ENCODE results near the gene WDR54. TPM values are rescaled to one million over a fixed set of nuclear protein-coding genes. Genes with fewer than 3 reads are reported as not detected.
A peak's percentile ranks its signal among the peaks of the same experiment; 100 is the strongest.

Gene WDR54
- total and polyA plus RNA-seq, 8 donors = 3.1 to 22.8 (median 4.0) TPM

DNA sequence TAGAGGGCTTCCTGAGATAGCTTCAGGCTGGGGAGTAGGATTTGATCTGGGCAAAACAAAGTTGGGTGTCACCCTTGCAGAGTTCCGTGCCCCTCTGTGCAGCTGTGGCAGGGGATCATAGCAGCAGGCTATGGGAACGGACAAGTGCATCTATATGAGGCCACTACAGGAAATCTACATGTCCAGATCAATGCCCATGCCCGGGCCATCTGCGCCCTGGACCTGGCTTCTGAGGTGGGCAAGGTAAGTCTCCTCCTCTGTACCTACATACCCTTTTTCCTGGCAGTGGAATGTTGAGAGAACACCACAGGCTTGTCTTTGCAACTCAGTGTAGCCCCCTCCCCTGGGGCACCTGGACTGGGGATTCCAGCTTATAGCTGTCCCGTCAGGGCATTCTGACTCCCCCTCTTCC, 3.5 kb downstream of the WDR54 start:
- WGBS, 2 donors = 72 to 79% methylated on average over 5 of the region's 5 CpGs
- Histone ChIP-seq H3K27me3 (no peaks in the 10 kb centered on the region), H3K4me3 (no peak overlapping the region), H3K9me3 (no peaks in the 10 kb centered on the region), H3K27ac (no peak overlapping the region), H3K36me3 (peaks cover 3 to 35% (median 19%) of the 10 kb centered on the region in 3 donors), H3K4me1 (peaks cover 0 to 4% (median 0%) of the 10 kb centered on the region in 3 donors)
- TF ChIP-seq CTCF (IDR thresholded peaks at IDR 0.05) = no peak
- no peak for DNase-seq
- FAIRE-seq = no peak
- intact Hi-C loops (cut with DNase I) = no loop called here
- ATAC-seq = no peak

GRCh38 chr2:74425523-74425922, 4.0 kb downstream of the WDR54 start:
- Histone ChIP-seq H3K27ac (no peak overlapping the region), H3K27me3 (no peaks in the 10 kb centered on the region), H3K4me1 (peaks cover 0 to 3% (median 0%) of the 10 kb centered on the region in 3 donors), H3K9me3 (no peaks in the 10 kb centered on the region), H3K36me3 (peaks cover 3 to 41% (median 19%) of the 10 kb centered on the region in 3 donors), H3K4me3 (no peak overlapping the region)
- WGBS, 2 donors = 83 to 87% methylated on average over 7 of the region's 7 CpGs
- DNase-seq = no peak
- intact Hi-C loops (cut with DNase I) = no loop called here
- no peak for ATAC-seq
- FAIRE-seq = no peak
- TF ChIP-seq CTCF (IDR thresholded peaks at IDR 0.05) = no peak

DNA sequence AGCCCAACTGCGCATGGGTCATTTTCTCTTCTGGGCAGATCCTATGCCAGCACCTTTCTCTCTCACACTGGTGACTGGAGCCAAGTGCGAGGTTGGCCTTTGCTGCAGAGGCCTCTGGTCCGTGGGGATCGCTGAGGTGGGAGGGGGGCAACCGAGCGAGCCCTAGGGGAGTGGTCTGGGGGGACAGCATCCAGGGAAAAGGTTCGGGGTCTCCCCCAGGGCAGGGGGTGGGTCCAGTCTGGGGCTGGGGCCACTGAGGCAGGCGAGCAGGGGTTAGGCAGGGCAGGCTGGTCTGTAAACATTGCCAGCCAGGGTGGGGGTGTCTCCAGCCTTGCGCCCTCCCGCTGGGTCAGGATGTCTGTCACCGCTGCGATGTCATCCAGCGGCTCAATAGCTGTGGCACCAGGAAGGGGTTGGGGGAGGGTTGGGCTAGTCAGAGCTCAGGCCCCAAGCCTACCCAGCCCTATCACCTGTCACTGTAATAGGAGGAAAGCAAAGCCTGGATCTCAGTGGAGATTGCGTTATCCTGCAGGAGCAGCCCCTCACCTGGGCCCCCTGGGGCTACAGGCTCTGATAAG, 4.7 kb downstream of the WDR54 start:
- DNase-seq (peak in 2 of 6 donors; percentile 36 to 69), FAIRE-seq (no peak), ATAC-seq (no peak)
- 85 to 89% methylated on average over 12 to 14 of the region's 14 CpGs for WGBS, 2 donors
- Histone ChIP-seq H3K36me3 (peaks cover 3 to 48% (median 20%) of the 10 kb centered on the region in 3 donors), H3K4me1 (no peaks in the 10 kb centered on the region), H3K4me3 (no peak overlapping the region), H3K9me3 (no peaks in the 10 kb centered on the region), H3K27ac (no peak overlapping the region), H3K27me3 (no peaks in the 10 kb centered on the region)
- TF ChIP-seq CTCF (IDR thresholded peaks at IDR 0.05) = no peak
- intact Hi-C loops (cut with DNase I) = no loop called here

DNA sequence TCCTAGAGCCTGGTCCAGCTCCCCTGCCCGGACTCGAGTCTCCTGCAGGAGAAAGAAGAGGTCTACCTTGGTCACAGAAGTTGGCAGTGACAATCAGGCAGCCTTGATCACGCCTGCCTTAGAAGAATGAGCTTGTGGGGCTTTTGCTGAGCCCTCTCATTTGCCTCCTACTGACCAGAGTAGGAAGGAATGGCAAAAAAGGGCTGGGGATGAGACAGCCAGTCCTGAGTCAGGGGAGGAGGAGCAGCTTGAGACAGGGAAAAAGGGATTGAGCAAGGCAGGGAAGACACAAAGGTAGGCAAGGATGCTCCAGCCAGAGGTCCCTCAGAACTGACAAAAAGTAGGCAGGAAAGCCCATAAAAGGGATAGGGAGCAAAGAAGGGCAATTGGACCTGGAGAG, 6.0 kb downstream of the WDR54 start:
- TF ChIP-seq CTCF (IDR thresholded peaks at IDR 0.05) = no peak
- H3K4me1 ChIP-seq = no peaks in the 10 kb centered on the region
- FAIRE-seq (no peak), ATAC-seq (no peak), DNase-seq (no peak)
- intact Hi-C loops (cut with DNase I) = no loop called here
- H3K36me3 ChIP-seq = peaks cover 3 to 58% (median 23%) of the 10 kb centered on the region in 3 donors
- WGBS, 2 donors = 84% methylated on average over 3 of the region's 3 CpGs
- no peak overlapping the region for H3K27ac ChIP-seq
- no peak overlapping the region for H3K4me3 ChIP-seq
- no peaks in the 10 kb centered on the region for H3K27me3 ChIP-seq
- H3K9me3 ChIP-seq = no peaks in the 10 kb centered on the region

- no peak overlapping the region for H3K4me3 ChIP-seq
- H3K27ac ChIP-seq = no peak overlapping the region
- H3K4me1 ChIP-seq = no peaks in the 10 kb centered on the region
- TF ChIP-seq CTCF (IDR thresholded peaks at IDR 0.05) = no peak
- intact Hi-C loops (cut with DNase I) = no loop called here
- WGBS, 2 donors = 89 to 95% methylated on average over 5 of the region's 5 CpGs
- no peaks in the 10 kb centered on the region for H3K27me3 ChIP-seq
- DNase-seq (no peak), FAIRE-seq (no peak), ATAC-seq (no peak)
- H3K9me3 ChIP-seq = no peaks in the 10 kb centered on the region
- peaks cover 3 to 58% (median 23%) of the 10 kb centered on the region in 3 donors for H3K36me3 ChIP-seq
Observed at GRCh38 chr2:74428675-74429074, 7.1 kb downstream of the WDR54 start.

Data from pancreas (tissue), 10 donors.